AG04449 (cell line): ENCODE results near the gene OCLN.
"Not testable (repeated sequence)": the region's sequence is repeated elsewhere in the genome, so short reads cannot be mapped to it uniquely, and the experiment has no call there.

Experiments used
- CTCF ChIA-PET: fragments of 350-600 bp; formaldehyde crosslinking; extraction: SDS; loops from one replicate; lab custom pipeline; 2021; ENCODE audit warnings: antibody characterized with exemption; lab: Yijun Ruan, JAX
- POLR2A ChIA-PET: fragments of 400-600, 350-600 bp; formaldehyde crosslinking; extraction: SDS; loops from one replicate; lab custom pipeline; 2020; ENCODE audit warnings: antibody characterized with exemption, inconsistent platforms; lab: Yijun Ruan, JAX
- DNase-seq: peaks from one replicate; pipeline ENCODE4 v3.0.0-alpha.2; 2010; ENCODE audit warnings: low read depth, low spot score
- H3K4me3 ChIP-seq: 2 replicates; pipeline ENCODE4 v1.5.1; 2011; ENCODE audit warnings: low read depth, mild to moderate bottlenecking, control low read depth, low read length
- CTCF ChIP-seq: IDR thresholded peaks from one replicate; pipeline ENCODE4 v1.5.1; 2011; ENCODE audit warnings: mild to moderate bottlenecking, moderate library complexity, low read length, control low read depth, inconsistent platforms; ENCODE audit not compliant: insufficient read depth; ENCODE audit errors: missing control alignments

OCLN gene

DNA sequence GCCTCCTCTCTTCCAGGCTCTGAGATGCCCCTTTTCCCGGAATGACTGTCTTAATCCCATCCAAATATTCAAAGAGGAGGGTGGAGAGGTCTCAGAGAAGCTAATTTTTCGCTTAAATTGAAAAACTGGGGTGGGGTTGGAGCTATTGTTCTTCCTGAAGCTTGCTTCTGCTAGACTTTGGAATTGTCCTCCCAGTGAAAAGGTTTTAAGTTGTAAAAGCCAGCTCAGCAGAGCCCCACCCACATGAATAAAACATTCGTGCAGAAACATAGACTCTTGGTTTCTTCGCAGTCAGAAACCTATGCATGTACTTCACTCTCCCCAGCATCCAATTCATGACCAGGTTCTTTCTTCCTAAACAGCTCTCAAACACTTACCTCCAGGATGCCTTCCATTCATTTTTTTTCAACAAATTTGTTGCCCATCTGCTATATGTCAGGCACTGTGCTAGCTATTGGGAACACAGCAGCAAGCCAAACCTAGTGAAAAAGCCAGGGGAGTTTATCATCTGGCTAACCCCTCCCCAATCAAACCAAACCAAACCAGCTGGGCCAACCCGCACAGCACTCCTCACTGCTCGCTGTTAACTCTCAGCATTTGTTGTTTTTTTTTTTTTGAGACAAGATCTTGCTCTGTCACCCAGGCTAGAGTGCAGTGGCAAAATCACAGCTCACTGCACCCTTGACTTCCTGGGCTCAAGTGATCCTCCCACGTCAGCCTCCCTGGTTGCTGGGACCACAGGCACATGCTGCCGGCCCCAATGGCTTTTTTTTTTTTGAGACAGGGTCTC lies 37.9 kb upstream of the OCLN start:
- DNase-seq: no peak
- no peak overlapping the region for H3K4me3 ChIP-seq
- CTCF ChIA-PET: no interaction called here

DNA sequence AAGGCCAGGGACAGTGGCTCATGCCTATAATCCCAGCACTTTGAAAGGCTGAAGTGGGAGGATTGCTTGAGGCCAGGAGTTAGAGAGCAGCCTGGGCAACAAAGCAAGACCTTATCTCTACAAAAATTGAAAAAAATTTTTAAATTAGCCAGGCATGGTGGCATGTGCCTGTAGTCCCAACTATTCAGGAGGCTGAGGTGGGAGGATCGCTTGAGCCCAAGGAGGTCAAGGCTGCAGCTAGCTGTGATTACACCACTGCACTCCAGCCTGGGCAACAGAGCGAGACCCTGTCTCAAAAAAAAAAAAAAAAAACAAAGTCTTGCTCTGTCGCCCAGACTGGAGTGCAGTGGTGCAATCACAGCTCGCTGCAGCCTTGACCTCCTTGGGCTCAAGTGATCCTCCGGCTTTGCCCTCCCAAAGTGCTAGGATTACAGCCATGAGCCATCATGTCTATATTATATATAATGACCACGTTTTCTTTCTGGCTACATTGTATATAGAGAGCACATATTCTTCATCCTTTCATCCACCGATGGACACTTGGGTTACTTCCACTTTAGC lies 37.1 kb upstream of the OCLN start:
- H3K4me3 ChIP-seq, POLR2A ChIA-PET, DNase-seq, CTCF ChIA-PET: not testable (repeated sequence)

More for the DNA sequence above, 37.9 kb upstream of the OCLN start:
- POLR2A ChIA-PET: no interaction called here
- TF ChIP-seq CTCF: no peak

DNA sequence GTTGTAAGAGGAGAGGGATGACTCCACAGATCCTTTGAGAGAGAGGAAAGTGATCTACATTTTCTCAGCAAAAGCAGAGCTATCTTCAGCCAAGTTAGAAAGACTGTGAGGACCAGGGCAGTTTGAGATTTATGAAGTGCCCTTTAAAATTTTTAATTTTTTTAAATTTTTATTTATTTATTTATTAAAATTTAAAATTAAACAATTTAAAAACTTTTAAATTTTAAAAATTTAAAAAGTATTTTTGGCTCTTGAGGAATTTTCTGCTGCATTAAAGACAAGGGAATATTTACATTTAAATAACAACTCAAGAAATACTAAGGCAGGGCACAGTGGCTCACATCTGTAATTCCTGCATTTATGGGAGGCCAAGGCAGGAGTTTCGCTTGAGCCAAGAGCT lies 30.4 kb upstream of the OCLN start:
- no peak for TF ChIP-seq CTCF
- ChIA-PET CTCF (interaction anchor here (0.9 kb wide), 1 partner anchor 35 kb away, joined by 3 read pairs; no protein-coding TSS in a partner anchor), POLR2A (no interaction called here)
- H3K4me3 ChIP-seq: no peak overlapping the region
- DNase-seq: no peak

- H3K4me3 ChIP-seq, DNase-seq, POLR2A ChIA-PET, CTCF ChIA-PET: not testable (repeated sequence)
Measured at GRCh38 chr5:69466375-69466774, 26.2 kb upstream of the OCLN start.

DNA sequence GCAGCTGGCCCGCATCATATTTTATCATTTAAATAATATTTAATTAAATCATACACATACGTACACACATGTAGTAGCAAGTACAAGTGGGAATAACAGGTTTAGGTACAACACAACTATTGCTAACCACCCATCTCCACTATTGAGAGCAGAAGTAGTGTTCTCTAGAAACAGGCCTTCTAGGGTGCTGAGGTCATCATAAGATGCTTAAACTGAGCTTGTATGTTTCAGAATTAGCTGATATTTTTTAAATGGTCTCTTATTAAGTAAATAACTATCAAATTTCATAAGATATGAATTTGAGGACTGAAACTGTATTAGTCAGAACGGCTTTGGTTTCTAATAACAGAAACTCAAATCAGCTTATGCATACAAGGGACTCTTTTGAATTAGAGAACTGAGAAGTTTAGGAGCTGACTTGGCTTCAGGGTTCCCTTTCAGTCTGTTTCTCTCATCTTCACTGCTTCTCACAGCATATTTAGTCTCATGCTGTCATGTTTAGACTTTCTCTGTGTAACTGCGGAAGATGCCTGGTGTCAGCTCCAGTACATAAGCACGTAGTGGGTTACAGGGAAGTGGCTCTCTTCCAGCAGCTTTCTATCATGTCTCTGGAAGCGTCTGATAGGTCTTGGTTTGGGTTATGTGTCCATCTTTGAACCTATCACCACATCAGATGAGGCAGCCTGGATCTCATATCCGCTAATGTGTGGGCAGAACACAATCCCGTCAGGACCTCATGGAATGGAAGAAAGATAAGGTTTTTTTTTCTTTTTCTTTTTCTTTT lies 25.0 kb upstream of the OCLN start:
- ChIA-PET POLR2A (no interaction called here), CTCF (no interaction called here)
- H3K4me3 ChIP-seq: no peak overlapping the region
- no peak for TF ChIP-seq CTCF
- no peak for DNase-seq

GRCh38 chr5:69468631-69469030 lies 24.0 kb upstream of the OCLN start:
- no peak for DNase-seq
- ChIA-PET POLR2A (no interaction called here), CTCF (no interaction called here)
- TF ChIP-seq CTCF: no peak
- H3K4me3 ChIP-seq: no peak overlapping the region

DNA sequence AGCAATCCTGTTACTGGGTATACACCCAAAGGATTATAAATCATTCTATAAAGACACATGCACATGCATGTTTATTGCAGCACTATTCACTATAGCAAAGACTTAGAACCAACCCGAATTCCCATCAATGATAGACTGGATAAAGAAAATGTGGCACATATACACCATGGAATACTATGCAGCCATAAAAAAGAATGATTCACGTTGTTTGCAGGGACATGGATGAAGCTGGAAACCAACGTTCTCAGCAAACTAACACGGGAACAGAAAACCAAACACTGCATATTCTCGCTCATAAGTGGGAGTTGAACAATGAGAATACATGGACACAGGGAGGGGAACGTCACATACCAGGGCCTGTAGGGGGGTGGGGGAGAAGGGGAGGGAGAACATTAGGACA lies 21.1 kb upstream of the OCLN start:
- CTCF ChIA-PET, POLR2A ChIA-PET, H3K4me3 ChIP-seq, DNase-seq: not testable (repeated sequence)

DNA sequence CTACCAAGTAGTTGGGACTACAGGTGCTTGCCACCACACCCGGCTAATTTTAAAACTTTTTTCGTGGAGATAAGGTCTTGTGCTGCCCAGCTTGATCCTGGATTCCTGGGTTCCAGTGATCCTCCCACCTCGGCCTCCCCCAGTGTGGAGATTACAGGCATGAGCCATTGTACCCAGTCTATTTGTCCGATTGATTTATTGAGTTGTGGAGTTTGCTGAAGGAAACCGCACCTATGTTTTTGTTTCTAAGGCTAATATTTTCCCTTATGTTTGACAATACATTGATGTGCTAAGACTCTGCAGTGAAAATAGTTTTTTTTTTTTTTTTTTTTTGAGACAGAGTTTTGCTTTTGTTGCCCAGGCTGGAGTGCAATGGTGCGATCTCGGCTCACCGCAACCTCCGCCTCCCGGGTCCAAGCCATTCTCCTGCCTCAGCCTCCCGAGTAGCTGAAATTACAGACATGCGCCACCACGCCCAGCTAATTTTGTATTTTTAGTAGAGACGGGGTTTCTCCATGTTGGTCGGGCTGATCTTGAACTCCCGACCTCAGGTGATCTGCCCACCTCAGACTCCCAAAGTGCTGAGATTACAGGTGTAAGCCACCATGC lies 20.0 kb upstream of the OCLN start:
- CTCF ChIA-PET, H3K4me3 ChIP-seq, POLR2A ChIA-PET, DNase-seq: not testable (repeated sequence)
